Stimulated activated CD8-positive, alpha-beta memory T cell treated with anti-CD3 and anti-CD28 coated beads, Interleukin-15, amount 100 ng/mL, for 48 hours (primary cell): Measurements from ENCODE around the gene FAM50A.
"Not testable (repeated sequence)": the region's sequence is repeated elsewhere in the genome, so short reads cannot be mapped to it uniquely, and the experiment has no call there.

Experiments
- DNase-seq, 2 donors: peaks; one replicate each; pipeline ENCODE4 v3.0.0-alpha.2; 2020; ENCODE audit warnings: low read depth in 2 of 2

FAM50A gene

GRCh38 chrX:154485150-154486051 is 41.5 kb downstream of the FAM50A start:
- no peak for DNase-seq

- no peak for DNase-seq
Measured at GRCh38 chrX:154486052-154486395, 42.1 kb downstream of the FAM50A start.

GRCh38 chrX:154486396-154487207 is 42.7 kb downstream of the FAM50A start, which contains the start of gene UBL4A:
TSS of gene UBL4A (minus strand) at chrX:154486615. CDS start at chrX:154486584, 31 bp downstream.
- peak; percentile 27 to 36 for DNase-seq

- DNase-seq = no peak
Measured at GRCh38 chrX:154487518-154488290, 43.8 kb downstream of the FAM50A start.

GRCh38 chrX:154488336-154489075 is 44.6 kb downstream of the FAM50A start:
- DNase-seq = no peak

- DNase-seq = no peak
Measured at GRCh38 chrX:154489182-154489581, 45.2 kb downstream of the FAM50A start.

- DNase-seq = peak in 1 of 2 donors; percentile 5
Measured at GRCh38 chrX:154490021-154490413, 46.1 kb downstream of the FAM50A start.

- DNase-seq = peak; percentile 84 to 89
Measured at GRCh38 chrX:154490414-154491083, 46.6 kb downstream of the FAM50A start, which contains the start of gene SLC10A3. TSS of gene SLC10A3 (minus strand) at chrX:154490629. CDS start at chrX:154488940, 1,689 bp downstream.

GRCh38 chrX:154494715-154495114 is 50.8 kb downstream of the FAM50A start:
- no peak for DNase-seq

- DNase-seq = no peak
Measured at GRCh38 chrX:154495472-154495922, 51.6 kb downstream of the FAM50A start.

GRCh38 chrX:154496591-154497137 is 52.7 kb downstream of the FAM50A start:
- not testable (repeated sequence) for DNase-seq
